Measurements from ENCODE around the gene DDX41.

Gene DDX41

GRCh38 chr5:177511796-177512675 is 4.7 kb downstream of the DDX41 start:
- Histone ChIP-seq H3K9ac (ENCODE audit: low read length) (no peak overlapping the region), H3K4ac (ENCODE audit: low read depth, low read length) (no peak overlapping the region), H3K27me3 (ENCODE audit: insufficient read depth, low read length, poor library complexity) (no peaks in the 10 kb centered on the region), H3K4me3 (ENCODE audit: low read length) (no peak overlapping the region), H2AK5ac (ENCODE audit: low read length) (no peak overlapping the region), H3K27ac (ENCODE audit: low read depth, low read length) (no peak overlapping the region), H3K56ac (ENCODE audit: low read length) (no peak overlapping the region), H3K4me2 (ENCODE audit: low read length) (no peak overlapping the region), H2BK15ac (replicated peaks; ENCODE audit: low read depth) (no peak overlapping the region), H4K8ac (ENCODE audit: low read depth, low read length) (no peak overlapping the region), H2BK5ac (ENCODE audit: low read length) (no peak overlapping the region), H3K79me1 (ENCODE audit: low read length) (peaks cover 13% of the 10 kb centered on the region), H3K36me3 (ENCODE audit: control insufficient read depth, insufficient read depth, low read length) (peaks cover 7% of the 10 kb centered on the region), H3K18ac (ENCODE audit: low read length) (no peak overlapping the region), H3K23ac (ENCODE audit: low read length) (no peak overlapping the region), H3K79me2 (ENCODE audit: control insufficient read depth, insufficient read depth, low read length) (peaks cover 10% of the 10 kb centered on the region), H3K4me1 (ENCODE audit: control insufficient read depth, low read depth, low read length) (no peaks in the 10 kb centered on the region), H4K5ac (ENCODE audit: low read length) (no peak overlapping the region), H2BK120ac (ENCODE audit: low read depth, low read length) (no peak overlapping the region)
- WGBS (ENCODE audit: extremely low coverage, insufficient coverage, low lambda C conversion rate), result no CpG with 5 or more reads among the region's 34 CpGs
- DNase-seq, result no peak

GRCh38 chr5:177511181-177511580 is 5.6 kb downstream of the DDX41 start:
- Histone ChIP-seq H2BK120ac (ENCODE audit: low read depth, low read length) (no peak overlapping the region), H3K27me3 (ENCODE audit: insufficient read depth, low read length, poor library complexity) (no peaks in the 10 kb centered on the region), H3K36me3 (ENCODE audit: control insufficient read depth, insufficient read depth, low read length) (peaks cover 7% of the 10 kb centered on the region), H4K8ac (ENCODE audit: low read depth, low read length) (no peak overlapping the region), H2AK5ac (ENCODE audit: low read length) (no peak overlapping the region), H3K56ac (ENCODE audit: low read length) (no peak overlapping the region), H3K9ac (ENCODE audit: low read length) (no peak overlapping the region), H3K4me1 (ENCODE audit: control insufficient read depth, low read depth, low read length) (no peaks in the 10 kb centered on the region), H3K4me2 (ENCODE audit: low read length) (no peak overlapping the region), H3K79me2 (ENCODE audit: control insufficient read depth, insufficient read depth, low read length) (peaks cover 8% of the 10 kb centered on the region), H2BK5ac (ENCODE audit: low read length) (no peak overlapping the region), H3K4ac (ENCODE audit: low read depth, low read length) (no peak overlapping the region), H3K4me3 (ENCODE audit: low read length) (no peak overlapping the region), H4K5ac (ENCODE audit: low read length) (no peak overlapping the region), H3K18ac (ENCODE audit: low read length) (no peak overlapping the region), H3K79me1 (ENCODE audit: low read length) (peaks cover 11% of the 10 kb centered on the region), H3K27ac (ENCODE audit: low read depth, low read length) (no peak overlapping the region), H2BK15ac (replicated peaks; ENCODE audit: low read depth) (no peak overlapping the region), H3K23ac (ENCODE audit: low read length) (no peak overlapping the region)
- WGBS (ENCODE audit: extremely low coverage, insufficient coverage, low lambda C conversion rate), result no CpG with 5 or more reads among the region's 5 CpGs
- DNase-seq, result no peak

GRCh38 chr5:177510567-177511053 is 6.2 kb downstream of the DDX41 start:
- DNase-seq, result no peak
- Histone ChIP-seq H2BK5ac (ENCODE audit: low read length) (no peak overlapping the region), H3K56ac (ENCODE audit: low read length) (no peak overlapping the region), H2AK5ac (ENCODE audit: low read length) (no peak overlapping the region), H2BK120ac (ENCODE audit: low read depth, low read length) (no peak overlapping the region), H3K18ac (ENCODE audit: low read length) (no peak overlapping the region), H3K23ac (ENCODE audit: low read length) (no peak overlapping the region), H3K27me3 (ENCODE audit: insufficient read depth, low read length, poor library complexity) (no peaks in the 10 kb centered on the region), H3K4me2 (ENCODE audit: low read length) (no peak overlapping the region), H3K79me1 (ENCODE audit: low read length) (peaks cover 6% of the 10 kb centered on the region), H3K9ac (ENCODE audit: low read length) (no peak overlapping the region), H3K27ac (ENCODE audit: low read depth, low read length) (no peak overlapping the region), H4K5ac (ENCODE audit: low read length) (no peak overlapping the region), H3K4me1 (ENCODE audit: control insufficient read depth, low read depth, low read length) (no peaks in the 10 kb centered on the region), H3K79me2 (ENCODE audit: control insufficient read depth, insufficient read depth, low read length) (peaks cover 4% of the 10 kb centered on the region), H3K4ac (ENCODE audit: low read depth, low read length) (no peak overlapping the region), H2BK15ac (replicated peaks; ENCODE audit: low read depth) (no peak overlapping the region), H4K8ac (ENCODE audit: low read depth, low read length) (no peak overlapping the region), H3K4me3 (ENCODE audit: low read length) (no peak overlapping the region), H3K36me3 (ENCODE audit: control insufficient read depth, insufficient read depth, low read length) (peaks cover 7% of the 10 kb centered on the region)
- no CpG with 5 or more reads among the region's 15 CpGs for WGBS (ENCODE audit: extremely low coverage, insufficient coverage, low lambda C conversion rate)

- no CpG with 5 or more reads among the region's 11 CpGs for WGBS (ENCODE audit: extremely low coverage, insufficient coverage, low lambda C conversion rate)
- no peak overlapping the region for H2BK5ac ChIP-seq (ENCODE audit: low read length)
- peaks cover 1% of the 10 kb centered on the region for H3K79me1 ChIP-seq (ENCODE audit: low read length)
Measured at GRCh38 chr5:177509991-177510566, 6.7 kb downstream of the DDX41 start.

GRCh38 chr5:177509381-177509951 is 7.3 kb downstream of the DDX41 start, which contains the start of gene DOK3:
Gene DOK3 (minus strand): TSS chr5:177509826. CDS start chr5:177509540, 286 bp downstream.
- H3K27me3 ChIP-seq (ENCODE audit: insufficient read depth, low read length, poor library complexity), result no peaks in the 10 kb centered on the region
- H4K5ac ChIP-seq (ENCODE audit: low read length), result no peak within 1 kb of the TSS
- no peak within 1 kb of the TSS for H3K27ac ChIP-seq (ENCODE audit: low read depth, low read length)
- no peak for DNase-seq
- H3K9ac ChIP-seq (ENCODE audit: low read length), result no peak within 1 kb of the TSS
- peaks cover 7% of the 10 kb centered on the region for H3K36me3 ChIP-seq (ENCODE audit: control insufficient read depth, insufficient read depth, low read length)
- no peaks in the 10 kb centered on the region for H3K4me1 ChIP-seq (ENCODE audit: control insufficient read depth, low read depth, low read length)
- H2AK5ac ChIP-seq (ENCODE audit: low read length), result no peak within 1 kb of the TSS
- no peak within 1 kb of the TSS for H3K18ac ChIP-seq (ENCODE audit: low read length)
- H3K23ac ChIP-seq (ENCODE audit: low read length), result no peak within 1 kb of the TSS
- no peak within 1 kb of the TSS for H3K4ac ChIP-seq (ENCODE audit: low read depth, low read length)
- H3K79me2 ChIP-seq (ENCODE audit: control insufficient read depth, insufficient read depth, low read length), result no peaks in the 10 kb centered on the region
- H4K8ac ChIP-seq (ENCODE audit: low read depth, low read length), result no peak within 1 kb of the TSS
- no peaks in the 10 kb centered on the region for H3K79me1 ChIP-seq (ENCODE audit: low read length)
- H3K56ac ChIP-seq (ENCODE audit: low read length), result no peak within 1 kb of the TSS
- no peak within 1 kb of the TSS for H3K4me2 ChIP-seq (ENCODE audit: low read length)
- H3K4me3 ChIP-seq (ENCODE audit: low read length), result no peak within 1 kb of the TSS
- H2BK120ac ChIP-seq (ENCODE audit: low read depth, low read length), result no peak within 1 kb of the TSS
- H2BK5ac ChIP-seq (ENCODE audit: low read length), result no peak within 1 kb of the TSS
- no peak within 1 kb of the TSS for H2BK15ac ChIP-seq (replicated peaks; ENCODE audit: low read depth)
- WGBS (ENCODE audit: extremely low coverage, insufficient coverage, low lambda C conversion rate), result no CpG with 5 or more reads among the region's 20 CpGs

More at GRCh38 chr5:177509991-177510566, 6.7 kb downstream of the DDX41 start:
- DNase-seq, result no peak
- Histone ChIP-seq H3K27me3 (ENCODE audit: insufficient read depth, low read length, poor library complexity) (no peaks in the 10 kb centered on the region), H4K5ac (ENCODE audit: low read length) (no peak overlapping the region), H3K56ac (ENCODE audit: low read length) (no peak overlapping the region), H3K23ac (ENCODE audit: low read length) (no peak overlapping the region), H3K9ac (ENCODE audit: low read length) (no peak overlapping the region), H4K8ac (ENCODE audit: low read depth, low read length) (no peak overlapping the region), H3K27ac (ENCODE audit: low read depth, low read length) (no peak overlapping the region), H3K4ac (ENCODE audit: low read depth, low read length) (no peak overlapping the region), H3K4me2 (ENCODE audit: low read length) (no peak overlapping the region), H3K36me3 (ENCODE audit: control insufficient read depth, insufficient read depth, low read length) (peaks cover 7% of the 10 kb centered on the region), H2BK15ac (replicated peaks; ENCODE audit: low read depth) (no peak overlapping the region), H2AK5ac (ENCODE audit: low read length) (no peak overlapping the region), H3K79me2 (ENCODE audit: control insufficient read depth, insufficient read depth, low read length) (no peaks in the 10 kb centered on the region), H2BK120ac (ENCODE audit: low read depth, low read length) (no peak overlapping the region), H3K18ac (ENCODE audit: low read length) (no peak overlapping the region), H3K4me1 (ENCODE audit: control insufficient read depth, low read depth, low read length) (no peaks in the 10 kb centered on the region), H3K4me3 (ENCODE audit: low read length) (no peak overlapping the region)

All from mesendoderm (in vitro differentiated cells).